NCI-H510A (cell line): ENCODE results near the gene LCMT2.

Experiments used
- DNase-seq: peaks from one replicate; lab custom pipeline; 2025; lab: John Stamatoyannopoulos, UW

The LCMT2 gene, protein sequence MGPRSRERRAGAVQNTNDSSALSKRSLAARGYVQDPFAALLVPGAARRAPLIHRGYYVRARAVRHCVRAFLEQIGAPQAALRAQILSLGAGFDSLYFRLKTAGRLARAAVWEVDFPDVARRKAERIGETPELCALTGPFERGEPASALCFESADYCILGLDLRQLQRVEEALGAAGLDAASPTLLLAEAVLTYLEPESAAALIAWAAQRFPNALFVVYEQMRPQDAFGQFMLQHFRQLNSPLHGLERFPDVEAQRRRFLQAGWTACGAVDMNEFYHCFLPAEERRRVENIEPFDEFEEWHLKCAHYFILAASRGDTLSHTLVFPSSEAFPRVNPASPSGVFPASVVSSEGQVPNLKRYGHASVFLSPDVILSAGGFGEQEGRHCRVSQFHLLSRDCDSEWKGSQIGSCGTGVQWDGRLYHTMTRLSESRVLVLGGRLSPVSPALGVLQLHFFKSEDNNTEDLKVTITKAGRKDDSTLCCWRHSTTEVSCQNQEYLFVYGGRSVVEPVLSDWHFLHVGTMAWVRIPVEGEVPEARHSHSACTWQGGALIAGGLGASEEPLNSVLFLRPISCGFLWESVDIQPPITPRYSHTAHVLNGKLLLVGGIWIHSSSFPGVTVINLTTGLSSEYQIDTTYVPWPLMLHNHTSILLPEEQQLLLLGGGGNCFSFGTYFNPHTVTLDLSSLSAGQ

DNA sequence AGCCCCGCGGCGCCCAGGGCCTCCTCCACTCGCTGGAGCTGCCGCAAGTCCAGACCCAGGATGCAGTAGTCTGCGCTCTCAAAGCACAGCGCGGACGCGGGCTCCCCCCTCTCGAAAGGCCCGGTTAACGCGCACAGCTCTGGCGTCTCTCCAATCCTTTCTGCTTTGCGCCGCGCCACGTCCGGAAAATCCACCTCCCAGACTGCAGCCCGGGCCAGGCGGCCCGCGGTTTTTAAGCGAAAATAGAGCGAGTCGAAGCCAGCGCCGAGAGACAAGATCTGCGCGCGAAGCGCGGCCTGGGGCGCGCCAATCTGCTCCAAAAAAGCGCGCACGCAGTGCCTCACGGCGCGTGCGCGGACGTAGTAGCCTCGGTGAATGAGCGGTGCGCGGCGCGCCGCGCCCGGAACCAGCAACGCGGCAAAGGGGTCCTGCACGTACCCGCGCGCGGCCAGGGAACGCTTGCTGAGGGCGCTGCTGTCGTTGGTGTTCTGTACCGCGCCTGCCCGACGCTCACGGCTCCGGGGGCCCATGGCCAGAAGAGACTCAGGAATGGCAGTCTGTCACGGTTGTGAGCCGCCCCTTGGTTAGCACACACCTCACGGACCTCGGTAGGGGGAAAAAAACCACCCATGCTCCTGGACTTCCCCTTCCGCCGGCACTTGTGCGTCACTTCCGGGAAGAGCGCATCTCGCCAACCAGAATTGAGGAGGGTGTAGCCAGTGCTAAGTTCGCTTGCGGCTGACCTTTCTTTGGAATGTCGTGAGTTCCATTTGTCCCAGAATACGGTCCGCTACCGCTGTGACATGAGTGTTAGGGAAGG, at the start of gene LCMT2:
LCMT2 (minus strand) TSS at position 614 of the 820 bp plus-strand sequence; CDS start at position 530, 84 bp downstream.
- DNase-seq = peak; percentile 53

GRCh38 chr15:43378601-43379000, 48.2 kb upstream of the LCMT2 start:
- no peak for DNase-seq

DNA sequence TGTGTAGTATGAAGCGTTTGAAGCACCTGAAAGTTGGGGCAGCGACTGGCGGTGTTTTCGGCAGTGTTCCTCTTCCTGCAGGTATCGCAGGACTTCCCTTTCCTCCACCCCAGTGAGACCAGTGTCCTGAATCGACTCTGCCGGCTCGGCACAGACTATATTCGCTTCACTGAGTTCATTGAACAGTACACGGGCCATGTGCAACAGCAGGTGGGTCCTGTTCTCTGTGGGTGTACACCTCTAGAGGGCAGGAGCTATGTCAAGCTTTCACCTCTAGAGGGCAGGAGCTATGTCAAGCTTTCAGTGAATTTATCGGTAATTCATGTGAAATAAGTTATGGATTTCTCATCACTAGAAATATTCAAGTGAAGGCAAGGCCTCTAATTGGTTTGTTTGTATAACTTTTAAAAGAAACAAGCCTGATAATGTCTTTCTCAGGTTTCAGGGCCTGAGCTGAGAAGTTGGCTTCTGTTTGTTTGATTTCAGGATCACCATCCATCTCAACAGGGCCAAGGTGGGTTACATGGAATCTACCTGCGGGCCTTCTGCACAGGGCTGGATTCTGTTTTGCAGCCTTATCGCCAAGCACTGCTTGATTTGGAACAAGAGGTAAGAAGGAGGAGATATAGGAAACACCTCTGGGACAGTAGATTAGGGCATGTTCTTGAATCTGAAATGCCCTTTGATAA, 45.8 kb upstream of the LCMT2 start:
- peak; percentile 10 for DNase-seq

DNA sequence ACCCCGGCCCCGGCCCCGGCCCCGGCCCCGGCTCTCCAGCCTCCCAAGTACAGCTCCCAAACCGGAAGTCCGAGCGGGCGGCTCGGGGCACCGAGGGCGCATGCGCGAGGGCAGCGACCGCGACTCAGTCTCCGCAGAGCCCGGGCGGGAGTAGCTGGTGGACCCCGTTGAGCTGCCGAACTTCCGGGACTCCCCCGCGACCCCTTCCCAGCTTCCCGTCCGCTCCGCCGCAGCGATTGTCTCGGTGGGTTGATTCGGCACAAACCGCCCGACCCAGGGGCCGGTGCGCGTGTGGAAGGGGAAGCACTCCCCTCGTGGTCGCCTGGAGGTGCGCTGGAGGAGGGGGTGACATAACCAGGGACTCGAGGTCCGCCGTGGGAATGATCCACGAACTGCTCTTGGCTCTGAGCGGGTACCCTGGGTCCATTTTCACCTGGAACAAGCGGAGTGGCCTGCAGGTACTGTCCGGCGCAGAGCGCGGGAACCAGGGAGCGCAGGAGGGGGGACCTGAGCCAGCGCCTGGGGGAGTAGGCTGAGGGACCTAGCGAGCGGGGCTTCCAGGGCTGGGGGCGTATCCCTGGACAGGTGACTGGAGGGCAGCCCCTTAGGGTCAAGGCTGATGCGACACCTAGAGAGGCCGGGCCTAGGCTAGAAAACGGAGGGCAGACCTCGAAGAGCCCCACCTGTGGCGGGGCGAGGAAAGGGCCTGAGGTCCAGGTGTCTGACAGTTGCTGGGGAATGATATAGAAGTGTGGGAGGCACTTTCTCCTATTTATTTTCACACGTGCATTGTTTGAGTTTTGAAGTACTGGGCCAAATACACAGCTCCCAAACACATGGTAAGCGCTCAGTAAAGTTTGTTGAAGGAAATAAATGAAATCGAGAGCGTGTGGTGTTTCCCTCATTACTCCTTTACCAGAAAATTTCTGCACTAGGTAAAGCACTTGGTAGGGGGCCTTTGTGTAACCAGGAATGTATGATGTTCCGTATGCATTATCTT, 40.9 kb upstream of the LCMT2 start, which contains the start of the genes TUBGCP4 and ZSCAN29:
TUBGCP4 (plus strand) TSS at position 127 of the 1,000 bp plus-strand sequence; CDS start at position 381, 254 bp downstream.
ZSCAN29 (minus strand) TSS at position 69 of the 1,000 bp plus-strand sequence. CDS start 1,130 bp downstream, outside the sequence.
- peak; percentile 57 for DNase-seq

DNA sequence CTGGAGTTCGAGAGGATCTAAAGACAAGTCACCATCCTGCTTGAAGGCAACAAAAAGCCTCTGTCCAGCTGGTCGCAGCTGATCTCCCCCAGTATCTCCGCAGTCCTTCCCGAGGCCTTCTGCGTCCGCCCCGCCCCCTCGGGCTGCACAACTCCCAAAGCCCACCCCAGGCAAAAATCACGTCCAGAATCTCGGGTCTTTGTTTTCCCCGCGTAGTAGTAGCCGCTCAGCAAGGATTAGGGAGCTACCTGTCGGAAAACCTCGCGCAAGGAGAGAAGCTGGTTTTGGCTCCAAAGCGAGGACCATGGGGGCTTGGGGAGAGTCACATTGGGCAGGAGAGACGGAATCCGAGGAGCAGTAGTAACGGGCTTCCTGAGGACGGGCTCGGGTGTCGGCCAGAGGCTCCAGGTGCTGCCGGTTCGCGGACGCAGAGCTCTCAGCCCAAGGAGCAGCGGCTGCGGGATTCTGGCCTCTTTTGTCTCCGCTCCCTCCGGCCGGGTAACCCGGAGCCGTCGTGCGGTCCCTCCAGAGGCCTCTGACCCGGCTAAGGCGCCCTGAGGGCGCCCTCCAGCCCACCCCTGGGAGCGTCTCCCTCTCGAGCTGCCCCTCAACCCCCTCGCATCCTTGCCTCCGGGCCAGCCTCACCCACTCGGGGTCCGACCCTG, 40.1 kb upstream of the LCMT2 start:
- DNase-seq = no peak

- DNase-seq = no peak
Observed at GRCh38 chr15:43361313-43361903, 31.0 kb upstream of the LCMT2 start.

- DNase-seq = no peak
Observed at GRCh38 chr15:43360821-43361220, 30.4 kb upstream of the LCMT2 start.

- no peak for DNase-seq
Observed at GRCh38 chr15:43352693-43353382, 22.5 kb upstream of the LCMT2 start.

DNA sequence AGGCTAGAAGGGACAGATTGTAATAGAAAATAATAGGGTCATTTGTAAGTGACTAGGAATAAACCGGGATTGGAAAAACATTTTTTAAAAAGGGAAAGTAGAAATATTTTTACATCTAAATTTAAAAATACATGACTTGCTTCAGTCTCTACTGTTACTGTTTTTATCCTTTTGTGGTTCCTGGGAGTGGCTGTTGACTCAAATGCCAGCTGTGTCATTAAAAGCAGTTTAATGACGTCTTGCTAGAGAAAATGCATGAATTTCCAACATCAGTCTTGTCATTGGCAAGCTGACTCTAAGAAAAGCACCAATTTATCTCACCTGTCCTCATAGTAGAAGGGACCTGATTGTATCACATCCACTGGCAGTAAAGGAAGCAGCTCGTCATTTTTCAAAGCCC, 16.7 kb upstream of the LCMT2 start:
- DNase-seq = no peak

- DNase-seq = no peak
Observed at GRCh38 chr15:43346305-43346704, 15.9 kb upstream of the LCMT2 start.

DNA sequence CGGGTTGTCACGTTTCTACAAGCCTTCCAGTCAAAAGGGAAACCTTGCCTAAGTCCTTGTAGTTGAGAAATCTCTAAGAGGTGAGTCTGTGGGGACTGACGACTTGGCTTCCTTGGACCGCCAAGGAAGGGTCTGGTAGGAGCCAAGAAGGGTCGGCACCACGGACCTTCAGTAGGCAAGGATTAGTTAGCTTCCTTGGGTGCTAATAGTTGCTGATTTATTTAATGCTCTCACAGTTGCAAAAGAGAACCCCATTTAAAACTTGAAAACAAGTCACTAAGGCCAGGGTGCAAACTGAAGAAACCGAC, 361 bp upstream of the LCMT2 start:
- no peak for DNase-seq

GRCh38 chr15:43329217-43329959, 985 bp downstream of the LCMT2 start:
- no peak for DNase-seq

- DNase-seq = no peak
Observed at GRCh38 chr15:43325039-43325684, 5.2 kb downstream of the LCMT2 start.

DNA sequence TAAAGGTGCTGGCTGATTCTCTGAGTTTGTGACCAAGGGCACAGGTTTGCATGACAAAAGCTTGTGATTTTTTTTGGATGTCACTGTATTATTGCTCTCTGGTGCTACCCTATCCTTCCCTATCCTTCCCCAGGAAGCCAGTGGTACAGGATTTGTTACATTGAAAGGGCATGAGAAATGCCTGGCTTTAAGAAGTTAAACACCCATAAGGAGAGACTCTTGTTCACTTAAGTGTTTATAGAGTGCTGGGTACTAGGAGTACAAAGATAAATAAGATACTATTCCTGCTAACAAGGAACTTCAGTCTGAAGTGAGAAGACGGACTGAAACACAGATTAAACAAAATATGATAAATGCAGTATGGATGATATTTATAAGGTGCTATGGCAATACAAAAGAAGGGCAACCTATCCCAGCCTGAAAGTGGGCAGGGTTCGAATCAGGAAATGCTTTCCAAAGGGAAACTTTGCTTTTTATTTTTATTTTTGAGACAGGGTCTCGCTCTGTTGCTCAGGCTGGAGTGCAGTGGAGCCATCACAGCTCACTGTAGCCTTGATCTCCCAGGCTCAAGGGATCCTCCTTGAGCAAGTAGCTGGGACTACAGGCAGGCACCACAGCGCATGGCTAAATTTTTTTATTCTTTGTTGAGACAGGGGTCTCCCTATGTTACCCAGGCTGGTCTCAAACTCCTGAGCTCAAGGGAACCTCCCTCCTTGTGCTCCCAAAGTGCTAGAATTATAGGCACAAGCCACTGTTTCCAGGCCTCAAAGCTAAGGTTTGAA, 11.2 kb downstream of the LCMT2 start:
- DNase-seq = no peak

DNA sequence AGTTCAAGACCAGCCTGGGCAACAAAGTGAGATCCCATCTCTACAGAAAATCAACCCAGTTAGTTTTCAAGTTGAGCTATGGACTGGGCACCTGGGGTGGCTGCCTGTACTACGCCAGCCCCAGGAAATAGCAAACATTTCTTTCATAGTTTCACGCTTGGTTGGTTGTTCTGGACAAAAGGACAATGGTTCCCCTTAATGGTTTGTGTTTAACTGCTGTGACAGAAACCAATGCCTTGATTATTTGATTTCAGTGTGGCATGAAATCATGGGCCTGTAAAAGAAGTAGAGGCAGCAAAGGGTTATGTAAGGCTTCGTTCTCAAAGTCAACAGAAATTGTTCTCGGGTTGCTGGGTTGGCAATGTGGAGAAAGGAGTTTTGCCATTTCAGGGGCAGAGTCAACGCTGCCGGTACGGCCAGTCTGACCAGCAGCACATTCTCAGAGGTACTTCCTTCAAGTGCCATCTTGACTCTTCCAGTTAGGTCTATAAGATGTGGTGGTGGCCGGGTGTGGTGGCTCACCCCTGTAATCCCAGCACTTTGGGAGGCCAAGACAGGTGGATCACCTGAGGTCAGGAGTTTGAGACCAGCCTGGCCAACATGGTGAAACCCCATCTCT, 12.7 kb downstream of the LCMT2 start:
- no peak for DNase-seq

DNA sequence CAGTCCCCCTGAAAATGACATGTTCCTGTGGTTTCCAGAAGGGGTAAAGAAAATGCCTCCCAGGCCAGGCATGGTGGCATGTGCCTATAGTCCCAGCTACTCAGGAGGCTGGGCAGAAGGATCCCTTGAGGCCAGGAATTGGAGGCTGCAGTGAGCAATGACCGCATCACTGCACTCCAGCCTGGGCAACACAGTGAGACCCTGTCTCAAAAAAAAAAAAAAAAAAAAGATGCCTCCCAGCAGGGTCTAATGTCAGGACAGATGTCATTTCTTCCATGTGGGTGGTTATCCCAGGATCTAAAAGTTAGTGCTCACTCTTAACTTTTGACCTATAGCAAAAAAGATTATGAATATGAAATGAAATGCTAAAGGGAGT, 13.4 kb downstream of the LCMT2 start:
- DNase-seq = no peak
